Measurements from ENCODE around the gene OGFR.

The OGFR gene

GRCh38 chr20:62861726-62862336 is 57.2 kb downstream of the OGFR start, which contains the start of gene TCFL5:
Gene TCFL5 (minus strand): TSS chr20:62861822. CDS start chr20:62861670, 152 bp downstream.
- peak; percentile 90 for DNase-seq (ENCODE audit: low read depth)
